Hepatocyte (in vitro differentiated cells): Measurements from ENCODE around the gene ZFYVE19. TPM values are rescaled to one million over a fixed set of nuclear protein-coding genes. Genes with fewer than 3 reads are reported as not detected.

Source experiments
- DNase-seq: peaks from one replicate; pipeline ENCODE4 v3.0.0-alpha.2; 2016; ENCODE audit warnings: low spot score
- H2AFZ ChIP-seq: fragments of 200-600 bp; sonication (generic); 2 replicates; pipeline ENCODE4 v1.6.0; 2016; ENCODE audit warnings: antibody characterized with exemption, mild to moderate bottlenecking
- H3K27ac ChIP-seq: fragments of 200-600 bp; sonication (generic); 2 replicates; pipeline ENCODE4 v1.5.1; 2016; ENCODE audit warnings: mild to moderate bottlenecking
- H3K27me3 ChIP-seq: fragments of 200-600 bp; sonication (generic); 2 replicates; pipeline ENCODE4 v1.6.1; 2016
- H3K36me3 ChIP-seq: fragments of 200-600 bp; sonication (generic); replicated peaks from 2 replicates; pipeline ENCODE4 v1.5.1; 2016; ENCODE audit warnings: low read depth; ENCODE audit not compliant: insufficient read depth
- H3K4me1 ChIP-seq: fragments of 200-600 bp; sonication (generic); 2 replicates; pipeline ENCODE4 v1.5.1; 2016; ENCODE audit warnings: mild to moderate bottlenecking, moderate library complexity; ENCODE audit not compliant: insufficient read depth
- H3K4me2 ChIP-seq: fragments of 200-600 bp; sonication (generic); 2 replicates; pipeline ENCODE4 v1.6.0; 2016
- H3K4me3 ChIP-seq: fragments of 200-600 bp; sonication (generic); 2 replicates; pipeline ENCODE4 v1.5.1; 2016; ENCODE audit warnings: mild to moderate bottlenecking
- H3K79me2 ChIP-seq: fragments of 200-600 bp; sonication (generic); 2 replicates; pipeline ENCODE4 v1.6.0; 2017; ENCODE audit warnings: mild to moderate bottlenecking
- H3K9me2 ChIP-seq: fragments of 200-600 bp; sonication (generic); replicated peaks from 2 replicates; pipeline ENCODE4 v1.6.0; 2017; ENCODE audit warnings: mild to moderate bottlenecking; ENCODE audit not compliant: insufficient read depth
- H3K9me3 ChIP-seq: fragments of 200-600 bp; sonication (generic); 2 replicates; pipeline ENCODE4 v1.5.1; 2016; ENCODE audit warnings: low read depth, mild to moderate bottlenecking
- H4K20me1 ChIP-seq: fragments of 200-600 bp; sonication (generic); 2 replicates; pipeline ENCODE4 v1.6.0; 2016; ENCODE audit warnings: mild to moderate bottlenecking; ENCODE audit not compliant: insufficient read depth, poor library complexity, severe bottlenecking
- CTCF ChIP-seq: fragments of 200-600 bp; sonication (generic); IDR thresholded peaks from 2 replicates; pipeline ENCODE4 v1.5.1; 2016; ENCODE audit warnings: antibody characterized with exemption, mild to moderate bottlenecking; ENCODE audit not compliant: poor library complexity
- EZH2 ChIP-seq: fragments of 200-600 bp; sonication (generic); IDR thresholded peaks from 2 replicates; pipeline ENCODE4 v1.6.1; 2016; ENCODE audit warnings: antibody characterized with exemption, mild to moderate bottlenecking, borderline replicate concordance
- EZH2phosphoT487 ChIP-seq: fragments of 200-600 bp; sonication (generic); IDR thresholded peaks from one replicate; pipeline ENCODE4 v1.6.1; 2018; ENCODE audit warnings: antibody characterized with exemption, mild to moderate bottlenecking, low read depth, moderate library complexity; ENCODE audit not compliant: unreplicated experiment, severe bottlenecking
- WGBS: methylation state at CpG from one replicate; pipeline ENCODE4 v1.1.6; 2016; ENCODE audit warnings: low lambda C conversion rate; ENCODE audit errors: missing lambda C conversion rate; 5-methylcytosine and 5-hydroxymethylcytosine counted together
- polyA plus RNA-seq: library from polyadenylated mRNA; unstranded; fragments of >200 nt; fragmentation: Nextera tagmentation; extraction: Ambion mirVana; gene quantifications from 2 replicates; pipeline ENCODE4 v1.2.1, GENCODE V29; 2016
- total RNA-seq: library from RNA; depleted of rRNA; stranded (reverse); fragments of >200 nt; gene quantifications from 2 replicates; pipeline ENCODE4 v1.2.3, GENCODE V29; 2014

ZFYVE19 gene
- total and polyA plus RNA-seq, 2 experiments from 2014 or later, result 25.4 to 25.6 TPM

- TF ChIP-seq EZH2phosphoT487 (no peak), EZH2 (no peak), CTCF (no peak)
- Histone ChIP-seq H3K36me3 (no peaks in the 10 kb centered on the region), H3K27ac (no peak overlapping the region), H3K4me1 (peaks cover 19% of the 10 kb centered on the region), H3K4me3 (no peak overlapping the region), H3K79me2 (no peaks in the 10 kb centered on the region), H3K4me2 (no peak overlapping the region), H3K9me3 (no peaks in the 10 kb centered on the region), H3K9me2 (no peaks in the 10 kb centered on the region), H2AFZ (no peak overlapping the region), H3K27me3 (no peaks in the 10 kb centered on the region), H4K20me1 (no peaks in the 10 kb centered on the region)
- no peak for DNase-seq
- 93% methylated on average over 13 of the region's 13 CpGs for WGBS
Measured at GRCh38 chr15:40772014-40772413, 34.9 kb upstream of the ZFYVE19 start.

- Histone ChIP-seq H3K27ac (no peak overlapping the region), H3K9me2 (no peaks in the 10 kb centered on the region), H4K20me1 (no peaks in the 10 kb centered on the region), H3K9me3 (no peaks in the 10 kb centered on the region), H3K4me1 (peaks cover 19% of the 10 kb centered on the region), H3K4me2 (no peak overlapping the region), H3K27me3 (no peaks in the 10 kb centered on the region), H3K4me3 (no peak overlapping the region), H3K79me2 (no peaks in the 10 kb centered on the region), H3K36me3 (no peaks in the 10 kb centered on the region), H2AFZ (no peak overlapping the region)
- DNase-seq, result no peak
- WGBS, result 96% methylated on average over 8 of the region's 8 CpGs
- TF ChIP-seq EZH2phosphoT487 (no peak), CTCF (no peak)
Measured at GRCh38 chr15:40773496-40773895, 33.4 kb upstream of the ZFYVE19 start.

- Histone ChIP-seq H3K9me3 (no peaks in the 10 kb centered on the region), H3K4me3 (no peak overlapping the region), H3K27me3 (no peaks in the 10 kb centered on the region), H3K27ac (no peak overlapping the region), H3K36me3 (no peaks in the 10 kb centered on the region), H4K20me1 (no peaks in the 10 kb centered on the region), H3K4me1 (peaks cover 17% of the 10 kb centered on the region), H3K9me2 (no peaks in the 10 kb centered on the region), H3K4me2 (no peak overlapping the region), H3K79me2 (no peaks in the 10 kb centered on the region), H2AFZ (no peak overlapping the region)
- DNase-seq, result no peak
- 92% methylated on average over 6 of the region's 6 CpGs for WGBS
- TF ChIP-seq EZH2phosphoT487, result no peak
- TF ChIP-seq CTCF, result no peak
- TF ChIP-seq EZH2, result no peak
Measured at GRCh38 chr15:40773902-40774301, 33.0 kb upstream of the ZFYVE19 start.

- Histone ChIP-seq H3K9me3 (no peaks in the 10 kb centered on the region), H3K27ac (no peak overlapping the region), H4K20me1 (no peaks in the 10 kb centered on the region), H3K36me3 (no peaks in the 10 kb centered on the region), H3K4me1 (peaks cover 6% of the 10 kb centered on the region), H3K4me2 (no peak overlapping the region), H3K79me2 (no peaks in the 10 kb centered on the region), H3K4me3 (no peak overlapping the region), H3K27me3 (no peaks in the 10 kb centered on the region), H3K9me2 (no peaks in the 10 kb centered on the region), H2AFZ (no peak overlapping the region)
- 98% methylated on average over 10 of the region's 10 CpGs for WGBS
- no peak for TF ChIP-seq EZH2
- no peak for TF ChIP-seq EZH2phosphoT487
- TF ChIP-seq CTCF, result no peak
- DNase-seq, result no peak
Measured at GRCh38 chr15:40775007-40775406, 31.9 kb upstream of the ZFYVE19 start.
